HG02588 (cell line): Measurements from ENCODE around the gene ALKBH5.
A peak's percentile ranks its signal among the peaks of the same experiment; 100 is the strongest.

Experiments used
- ATAC-seq: cut with Tn5 transposase; IDR thresholded peaks from one replicate; pipeline ENCODE4 v1.9.1; 2021; ENCODE audit warnings: mild to moderate bottlenecking, moderate library complexity; ENCODE audit not compliant: unreplicated experiment

The ALKBH5 gene

GRCh38 chr17:18183334-18184142 is at the start of gene ALKBH5:
ALKBH5 (plus strand) TSS chr17:18183828; CDS start chr17:18184244, 416 bp downstream.
- peak; percentile 74 for ATAC-seq

GRCh38 chr17:18136357-18136756 is 47.3 kb upstream of the ALKBH5 start:
- no peak for ATAC-seq

- no peak for ATAC-seq
Observed at GRCh38 chr17:18138065-18138749, 45.4 kb upstream of the ALKBH5 start.

- ATAC-seq, result no peak
Observed at GRCh38 chr17:18139092-18139491, 44.5 kb upstream of the ALKBH5 start.

GRCh38 chr17:18139498-18139897 is 44.1 kb upstream of the ALKBH5 start:
- ATAC-seq, result no peak

- no peak for ATAC-seq
Observed at GRCh38 chr17:18139949-18140348, 43.7 kb upstream of the ALKBH5 start.

- ATAC-seq, result no peak
Observed at GRCh38 chr17:18140648-18141047, 43.0 kb upstream of the ALKBH5 start.

- no peak for ATAC-seq
Observed at GRCh38 chr17:18141210-18141803, 42.3 kb upstream of the ALKBH5 start.

- no peak for ATAC-seq
Observed at GRCh38 chr17:18142417-18142816, 41.2 kb upstream of the ALKBH5 start.

GRCh38 chr17:18143044-18143936 is 40.3 kb upstream of the ALKBH5 start:
- ATAC-seq, result no peak

- no peak for ATAC-seq
Observed at GRCh38 chr17:18144261-18144660, 39.4 kb upstream of the ALKBH5 start.

- ATAC-seq, result no peak
Observed at GRCh38 chr17:18144855-18145254, 38.8 kb upstream of the ALKBH5 start.

- ATAC-seq, result no peak
Observed at GRCh38 chr17:18145811-18146210, 37.8 kb upstream of the ALKBH5 start.

GRCh38 chr17:18146259-18146658 is 37.4 kb upstream of the ALKBH5 start:
- no peak for ATAC-seq

- no peak for ATAC-seq
Observed at GRCh38 chr17:18146980-18147379, 36.6 kb upstream of the ALKBH5 start.

- ATAC-seq, result no peak
Observed at GRCh38 chr17:18148586-18148985, 35.0 kb upstream of the ALKBH5 start.

- no peak for ATAC-seq
Observed at GRCh38 chr17:18151290-18151689, 32.3 kb upstream of the ALKBH5 start.

GRCh38 chr17:18155179-18155578 is 28.4 kb upstream of the ALKBH5 start:
- no peak for ATAC-seq

GRCh38 chr17:18156171-18156975 is 27.3 kb upstream of the ALKBH5 start:
- ATAC-seq, result no peak

- ATAC-seq, result no peak
Observed at GRCh38 chr17:18156976-18157280, 26.7 kb upstream of the ALKBH5 start.
